ENCODE measurements around the gene HLA-DMA. TPM values are rescaled to one million over a fixed set of nuclear protein-coding genes. Genes with fewer than 3 reads are reported as not detected.
A peak's percentile ranks its signal among the peaks of the same experiment; 100 is the strongest.

HLA-DMA gene
- total RNA-seq, 4 donors from 2014 or later: 1.4 to 40.4 (median 20.8) TPM

DNA sequence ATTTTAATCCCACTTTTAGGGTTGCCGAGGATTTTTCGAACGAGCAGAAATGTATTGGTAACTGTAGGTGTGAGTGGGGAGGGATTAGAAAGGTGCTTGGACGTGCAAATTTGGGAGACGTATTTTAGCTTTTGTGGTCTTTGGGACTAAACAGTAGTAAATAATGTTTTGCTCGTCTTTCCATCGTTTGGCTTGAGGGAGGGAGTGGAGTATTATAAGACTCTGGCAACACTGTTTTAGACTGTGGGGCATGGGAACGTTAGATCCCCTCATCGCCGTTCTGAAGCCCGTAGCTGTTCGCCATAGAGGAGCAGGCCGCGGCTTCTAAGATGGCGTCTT, 18.3 kb upstream of the HLA-DMA start:
- H3K4me1 ChIP-seq: peaks cover 21 to 40% (median 32%) of the 10 kb centered on the region in 4 donors
- H3K27me3 ChIP-seq: no peaks in the 10 kb centered on the region
- H3K27ac ChIP-seq: peak overlapping the region; percentile 98 to 100 (median 99)
- H3K36me3 ChIP-seq: peaks cover 0 to 17% (median 4%) of the 10 kb centered on the region in 4 donors
- no peak for DNase-seq
- no peaks in the 10 kb centered on the region for H3K9me3 ChIP-seq
- TF ChIP-seq POLR2A (IDR thresholded peaks at IDR 0.05) (no peak), EP300 (IDR thresholded peaks at IDR 0.05; ENCODE audit: low read depth) (no peak), CTCF (IDR thresholded peaks at IDR 0.05) (no peak), POLR2AphosphoS5 (IDR thresholded peaks at IDR 0.05) (no peak)
- in situ Hi-C loops (cut with MboI; ENCODE audit: low pct_ligation_motif_present in 1 of 4, low pct_unique_long_range_greater_than_20kb in 1 of 4, low sequenced_read_pairs in 3 of 4): loop anchor here in 2 of 4 donors (10.0 to 25.0 kb wide), 2 partner anchors 86 to 441 kb away; partner anchors contain the start of genes CUTA (in 1 of the 2), PHF1 (in 1 of the 2) and SYNGAP1 (in 1 of the 2)
- intact Hi-C loops (cut with DNase I; ENCODE audit: low total_unique reads): no loop called here
- WGBS, 2 donors (ENCODE audit: low coverage in 1 of 2): 1% methylated on average over 15 of the region's 15 CpGs; no CpG with 5 or more reads in 1 of the 2 donors
- H3K4me3 ChIP-seq: peak overlapping the region; percentile 63 to 86 (median 77)

- H3K36me3 ChIP-seq: peaks cover 0 to 12% (median 2%) of the 10 kb centered on the region in 4 donors
- 0% methylated on average over 2 to 37 of the region's 43 CpGs for WGBS, 2 donors (ENCODE audit: low coverage in 1 of 2)
- DNase-seq: peak; percentile 90
- H3K9me3 ChIP-seq: no peaks in the 10 kb centered on the region
- intact Hi-C loops (cut with DNase I; ENCODE audit: low total_unique reads) (no loop called here), in situ Hi-C loops (cut with MboI; ENCODE audit: low pct_ligation_motif_present in 1 of 4, low pct_unique_long_range_greater_than_20kb in 1 of 4, low sequenced_read_pairs in 3 of 4) (loop anchor here in 2 of 4 donors (10.0 to 25.0 kb wide), 2 partner anchors 86 to 442 kb away; partner anchors contain the start of genes CUTA (in 1 of the 2), PHF1 (in 1 of the 2) and SYNGAP1 (in 1 of the 2))
- no peaks in the 10 kb centered on the region for H3K27me3 ChIP-seq
- TF ChIP-seq EP300 (IDR thresholded peaks at IDR 0.05; ENCODE audit: low read depth): no peak
- TF ChIP-seq POLR2AphosphoS5 (IDR thresholded peaks at IDR 0.05): peak in 2 of 3 donors; percentile 23 to 65
- peak; percentile 9 for TF ChIP-seq POLR2A (IDR thresholded peaks at IDR 0.05)
- H3K4me1 ChIP-seq: peaks cover 15 to 40% (median 32%) of the 10 kb centered on the region in 4 donors
- peak overlapping the region; percentile 63 to 86 (median 77) for H3K4me3 ChIP-seq
- H3K27ac ChIP-seq: peak overlapping the region; percentile 98 to 100 (median 99)
Measured at GRCh38 chr6:32970413-32971241, 17.7 kb upstream of the HLA-DMA start.

GRCh38 chr6:32969685-32970412, 17.0 kb upstream of the HLA-DMA start:
- WGBS, 2 donors (ENCODE audit: low coverage in 1 of 2): 0% methylated on average over 1 to 18 of the region's 19 CpGs
- Histone ChIP-seq H3K4me1 (peaks cover 10 to 38% (median 26%) of the 10 kb centered on the region in 4 donors), H3K9me3 (no peaks in the 10 kb centered on the region), H3K36me3 (peaks cover 0 to 7% (median 0%) of the 10 kb centered on the region in 4 donors), H3K27me3 (no peaks in the 10 kb centered on the region), H3K4me3 (peak overlapping the region; percentile 63 to 86 (median 77)), H3K27ac (peak overlapping the region; percentile 98 to 100 (median 99))
- in situ Hi-C loops (cut with MboI; ENCODE audit: low pct_ligation_motif_present in 1 of 4, low pct_unique_long_range_greater_than_20kb in 1 of 4, low sequenced_read_pairs in 3 of 4): loop anchor here in 2 of 4 donors (10.0 to 25.0 kb wide), 2 partner anchors 85 to 442 kb away; partner anchors contain the start of genes CUTA (in 1 of the 2), PHF1 (in 1 of the 2) and SYNGAP1 (in 1 of the 2)
- TF ChIP-seq POLR2A (IDR thresholded peaks at IDR 0.05) (no peak), CTCF (IDR thresholded peaks at IDR 0.05) (peak; percentile 42 to 90 (median 47)), EP300 (IDR thresholded peaks at IDR 0.05; ENCODE audit: low read depth) (no peak), POLR2AphosphoS5 (IDR thresholded peaks at IDR 0.05) (peak; percentile 20 to 67 (median 61))
- intact Hi-C loops (cut with DNase I; ENCODE audit: low total_unique reads): no loop called here
- peak; percentile 77 for DNase-seq

- intact Hi-C loops (cut with DNase I; ENCODE audit: low total_unique reads): no loop called here
- Histone ChIP-seq H3K27ac (peak overlapping the region; percentile 98 to 100 (median 99)), H3K4me3 (peak overlapping the region; percentile 63 to 86 (median 77)), H3K4me1 (peaks cover 6 to 30% (median 23%) of the 10 kb centered on the region in 4 donors), H3K27me3 (no peaks in the 10 kb centered on the region), H3K9me3 (no peaks in the 10 kb centered on the region), H3K36me3 (no peaks in the 10 kb centered on the region)
- DNase-seq: peak; percentile 65
- WGBS, 2 donors (ENCODE audit: low coverage in 1 of 2): 0 to 2% methylated on average over 7 to 31 of the region's 40 CpGs
- in situ Hi-C loops (cut with MboI; ENCODE audit: low pct_ligation_motif_present in 1 of 4, low pct_unique_long_range_greater_than_20kb in 1 of 4, low sequenced_read_pairs in 3 of 4): loop anchor here in 1 of 4 donors (25.0 kb wide), 1 partner anchor 443 kb away; the partner anchor contains the start of genes CUTA, PHF1 and SYNGAP1
- no peak for TF ChIP-seq POLR2AphosphoS5 (IDR thresholded peaks at IDR 0.05)
- TF ChIP-seq POLR2A (IDR thresholded peaks at IDR 0.05): peak; percentile 70
Measured at GRCh38 chr6:32968867-32969684, 16.2 kb upstream of the HLA-DMA start.
